Measurements from ENCODE around the gene BIRC5.
A peak's percentile ranks its signal among the peaks of the same experiment; 100 is the strongest.

BIRC5 gene

DNA sequence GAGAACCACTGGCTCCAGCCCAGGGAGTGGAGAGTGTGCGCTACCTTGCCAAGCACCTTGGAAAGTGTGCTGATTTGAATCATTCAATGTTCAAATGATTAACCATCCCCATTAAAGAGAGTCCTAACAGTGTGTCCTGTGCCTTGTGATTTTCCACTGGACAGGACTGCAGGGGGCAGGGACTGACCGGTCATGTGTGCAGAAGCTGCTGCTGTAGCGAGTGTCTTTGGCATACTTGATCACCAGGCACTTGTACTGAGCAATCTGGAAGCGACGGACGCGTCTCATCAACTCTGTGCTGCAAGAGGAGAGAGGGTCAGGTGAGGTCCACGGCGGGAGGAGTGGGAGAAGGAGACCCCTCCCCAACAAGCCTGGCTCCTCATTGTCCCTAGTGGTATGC lies 29.2 kb upstream of the BIRC5 start:
- no peak for DNase-seq

DNA sequence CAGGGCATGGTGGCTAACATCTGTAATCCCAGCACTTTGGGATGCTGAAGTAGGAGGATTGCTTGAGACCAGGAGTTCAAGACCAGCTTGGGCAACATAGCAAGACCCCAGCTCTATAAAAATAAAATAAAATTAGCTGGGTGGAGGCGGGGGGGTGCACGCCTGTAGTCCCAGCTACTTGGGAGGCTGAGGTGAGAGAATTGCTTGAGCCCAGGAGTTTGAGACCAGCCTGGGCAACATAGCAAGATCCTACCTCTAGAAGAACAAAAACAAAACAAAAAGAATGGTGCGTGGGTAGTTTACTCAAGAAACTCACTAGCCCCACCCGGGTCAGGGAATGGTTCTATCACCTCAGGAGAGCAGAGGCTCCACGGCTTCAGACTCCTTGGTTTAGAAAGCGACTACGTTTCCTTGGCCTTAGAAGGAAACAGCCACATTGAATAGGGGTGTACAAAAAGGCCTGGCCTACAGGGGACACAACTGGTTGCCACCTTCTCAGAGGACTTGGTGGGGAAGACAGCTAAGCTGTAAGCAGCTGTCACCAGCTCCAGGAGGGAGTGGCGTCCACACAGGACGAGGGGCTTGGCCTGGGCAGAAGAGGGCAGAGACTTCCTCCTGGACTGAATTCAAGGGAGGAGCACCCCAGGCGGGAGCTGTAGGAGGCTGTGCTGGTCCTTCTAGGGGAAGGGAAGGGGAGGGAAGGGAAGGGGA lies 27.9 kb upstream of the BIRC5 start:
- peak; percentile 62 to 68 for DNase-seq

DNA sequence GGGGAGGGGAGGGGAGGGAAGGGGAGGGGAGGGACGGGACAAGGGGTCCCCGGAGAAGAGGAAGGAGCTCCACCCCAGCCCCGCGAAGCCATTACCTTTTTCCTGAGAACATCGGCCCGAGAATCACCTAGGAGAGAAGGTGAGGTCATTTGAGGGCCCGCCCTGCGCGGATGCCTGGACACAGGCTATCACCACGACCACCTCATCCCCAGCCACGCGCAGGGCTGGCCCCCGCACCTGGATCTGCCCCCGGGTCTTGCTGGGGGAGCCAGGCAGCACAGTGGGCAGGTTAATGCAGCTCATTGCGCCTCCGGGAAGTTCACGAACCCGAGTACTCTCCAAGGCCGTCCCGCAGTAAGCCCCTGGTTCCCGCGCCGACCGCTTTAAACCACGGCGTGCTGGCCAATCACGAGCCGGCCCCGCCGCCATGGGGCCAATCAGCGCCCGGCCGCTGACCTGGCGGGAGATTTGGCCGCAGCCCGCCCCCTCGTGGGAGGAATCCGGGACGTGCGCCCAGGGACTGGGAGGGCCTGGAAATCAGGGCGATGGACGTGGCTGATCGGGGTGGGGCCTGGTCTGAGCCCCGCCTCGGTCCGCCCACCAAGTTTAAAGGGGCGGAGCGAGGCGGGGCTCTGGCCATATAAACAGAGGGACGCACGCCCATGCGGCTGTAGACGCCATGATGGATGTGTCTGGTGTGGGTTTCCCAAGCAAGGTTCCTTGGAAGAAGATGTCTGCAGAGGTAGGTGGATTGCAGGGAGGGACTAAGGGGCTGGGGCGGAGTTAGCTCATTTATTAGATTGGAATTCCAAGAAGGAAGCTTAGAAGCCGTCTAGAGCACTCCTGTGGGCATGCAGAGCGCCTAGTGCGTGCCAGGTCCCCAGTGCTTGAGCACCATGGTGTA lies 27.1 kb upstream of the BIRC5 start, which contains the start of the genes AFMID and TK1:
Gene AFMID, plus strand, starts transcription at position 671 of the 904 bp plus-strand sequence. Its CDS starts 9 bp downstream, at position 680.
Gene TK1, minus strand, starts transcription at position 361 of the 904 bp plus-strand sequence. Its CDS starts 58 bp downstream, at position 303.
- peak; percentile 98 to 99 for DNase-seq

GRCh38 chr17:78196716-78197115 lies 17.3 kb upstream of the BIRC5 start:
- no peak for DNase-seq

DNA sequence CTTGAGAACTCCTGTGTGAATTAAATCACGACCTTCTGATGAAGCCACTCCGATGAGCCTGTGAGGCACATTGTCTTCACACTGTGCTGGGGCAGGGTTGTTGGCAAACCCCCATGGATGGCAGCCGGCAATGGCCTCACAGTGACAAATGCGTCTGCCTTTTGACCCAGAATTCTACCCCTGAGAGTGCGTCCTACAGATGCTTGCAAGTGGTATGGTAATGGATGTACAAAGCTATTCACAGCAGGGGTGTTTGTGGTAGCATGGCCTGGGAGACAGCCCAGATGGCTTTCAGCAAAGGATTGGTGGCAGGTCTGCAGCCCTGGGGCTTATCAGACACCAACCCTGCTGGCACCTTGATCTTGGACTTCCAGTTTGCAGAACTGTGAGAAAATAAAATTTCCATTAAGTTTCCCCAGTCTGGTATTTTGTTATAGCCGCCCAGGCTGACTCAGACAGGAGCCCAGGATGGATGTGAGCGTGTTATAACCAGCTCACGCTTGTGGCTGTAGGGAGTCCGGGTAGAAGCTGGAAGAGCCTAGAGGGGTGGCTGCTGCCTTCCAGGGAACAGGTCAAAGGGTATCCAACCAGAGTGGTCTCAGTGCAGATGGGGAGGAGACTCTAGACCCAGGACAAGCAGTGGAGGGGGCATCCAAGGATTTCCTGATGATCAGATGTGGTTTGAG lies 16.8 kb upstream of the BIRC5 start:
- DNase-seq, result no peak

GRCh38 chr17:78200451-78200850 lies 13.6 kb upstream of the BIRC5 start:
- no peak for DNase-seq

DNA sequence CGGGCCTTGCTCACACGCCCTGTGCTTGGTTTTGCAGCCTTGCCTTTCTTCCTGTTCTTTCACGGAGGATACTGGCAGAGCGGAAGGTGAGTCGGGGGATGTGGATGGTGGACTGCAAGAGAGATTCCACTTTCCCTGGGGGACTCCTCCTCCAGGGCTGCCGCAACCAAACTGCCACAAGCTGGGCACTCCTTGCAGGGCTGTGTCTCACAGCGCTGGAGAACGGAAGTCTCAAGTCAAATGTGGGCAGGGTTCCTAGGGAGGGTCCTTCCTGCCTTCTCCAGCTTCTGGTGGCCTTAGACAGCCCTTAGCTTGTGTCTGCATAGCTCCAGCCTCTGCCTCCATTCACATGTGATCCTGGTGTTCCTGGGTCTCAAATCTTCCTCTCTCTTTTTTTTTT lies 11.4 kb upstream of the BIRC5 start:
- DNase-seq, result no peak

DNA sequence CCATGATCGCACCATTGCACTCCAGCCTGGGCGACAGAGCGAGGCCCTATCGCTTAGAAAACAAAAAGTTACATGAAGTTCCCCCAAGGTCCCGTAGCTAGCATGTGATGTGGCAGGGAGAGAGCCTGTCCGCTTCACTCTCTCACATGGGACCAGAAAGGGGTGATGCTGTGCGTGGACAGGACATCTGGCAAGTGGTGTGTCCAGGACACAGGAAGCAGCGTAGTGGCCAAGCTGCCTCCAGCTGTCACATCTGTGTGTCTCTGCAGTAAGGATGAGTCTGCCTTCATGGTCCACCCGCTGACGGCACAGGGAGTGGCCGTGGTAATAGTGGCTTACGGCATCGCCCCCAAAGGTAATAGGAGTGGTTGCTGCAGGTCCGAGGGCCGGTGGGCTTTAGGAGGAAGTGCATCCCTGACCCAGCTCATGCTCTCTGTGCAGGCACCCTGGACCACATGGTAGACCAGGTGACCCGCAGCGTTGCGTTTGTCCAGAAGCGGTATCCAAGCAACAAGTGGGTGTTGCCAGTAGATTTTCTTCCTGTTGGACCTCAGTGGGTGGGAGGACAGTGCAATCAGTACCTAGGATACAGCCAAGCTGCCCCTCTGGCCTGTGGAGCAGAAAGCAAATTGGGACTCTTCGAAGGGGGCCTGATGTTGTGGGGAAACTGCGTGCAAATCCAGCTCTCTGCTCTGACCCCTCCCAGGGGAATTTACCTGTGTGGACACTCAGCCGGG lies 9.5 kb upstream of the BIRC5 start:
- no peak for DNase-seq

- no peak for DNase-seq
Measured at GRCh38 chr17:78205124-78205775, 8.8 kb upstream of the BIRC5 start.

DNA sequence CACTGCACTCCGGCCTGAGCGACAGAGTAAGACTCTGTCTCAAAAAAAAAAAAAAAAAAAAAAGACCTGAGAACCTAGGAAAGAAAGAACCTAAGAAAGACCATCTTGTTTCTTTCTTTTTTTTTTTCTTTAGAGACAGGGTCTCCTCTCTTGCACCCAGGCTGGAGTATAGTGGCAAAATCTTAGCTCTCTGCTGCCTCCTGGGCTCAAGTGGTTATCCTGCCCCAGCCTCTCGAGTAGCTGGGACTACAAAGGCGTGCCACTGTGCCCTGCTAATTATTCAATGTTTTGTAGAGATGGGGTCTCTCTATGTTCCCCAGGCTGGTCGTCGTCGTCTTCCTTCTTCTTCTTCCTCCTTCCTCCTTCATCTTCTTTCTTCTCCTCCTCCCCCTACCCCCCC lies 7.8 kb upstream of the BIRC5 start:
- DNase-seq, result no peak

- DNase-seq, result no peak
Measured at GRCh38 chr17:78208486-78208885, 5.6 kb upstream of the BIRC5 start.

DNA sequence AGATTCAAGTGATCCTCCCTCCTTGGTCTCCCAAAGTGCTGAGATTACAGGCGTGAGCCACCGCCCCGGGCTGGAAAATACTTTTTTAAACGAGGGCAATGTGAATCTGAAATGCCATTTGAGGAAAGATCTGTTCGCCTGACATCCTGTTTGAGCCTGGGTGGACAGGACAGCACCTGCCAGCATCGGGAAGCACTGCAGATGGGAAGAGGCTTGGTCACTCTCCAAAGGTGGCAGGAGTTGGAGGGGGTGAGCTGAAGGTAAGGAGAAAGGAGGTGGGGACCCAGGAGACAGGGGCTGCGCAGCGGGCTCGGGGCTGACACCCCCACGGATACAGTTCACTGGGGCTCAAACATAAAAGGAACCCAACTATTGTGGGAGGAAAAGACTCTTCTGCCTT lies 3.9 kb upstream of the BIRC5 start:
- no peak for DNase-seq

DNA sequence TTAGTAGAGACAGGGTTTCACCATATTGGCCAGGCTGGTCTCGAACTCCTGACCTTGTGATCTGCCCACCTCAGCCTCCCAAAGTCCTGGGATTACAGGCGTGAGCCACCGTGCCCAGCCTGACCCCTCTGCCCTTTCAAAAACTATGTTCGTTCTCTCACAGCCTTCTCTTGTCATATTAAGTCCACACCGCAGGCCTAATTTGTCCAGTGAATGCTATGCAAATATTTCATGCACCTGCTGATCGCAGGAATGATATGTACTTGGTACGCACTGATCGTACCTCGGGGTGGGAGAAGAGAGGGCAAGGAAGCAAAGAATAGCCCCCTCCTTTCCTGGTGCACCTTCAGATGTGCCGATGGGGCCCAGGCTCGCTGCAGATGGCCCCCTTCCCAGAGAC lies 3.0 kb upstream of the BIRC5 start:
- DNase-seq, result no peak

DNA sequence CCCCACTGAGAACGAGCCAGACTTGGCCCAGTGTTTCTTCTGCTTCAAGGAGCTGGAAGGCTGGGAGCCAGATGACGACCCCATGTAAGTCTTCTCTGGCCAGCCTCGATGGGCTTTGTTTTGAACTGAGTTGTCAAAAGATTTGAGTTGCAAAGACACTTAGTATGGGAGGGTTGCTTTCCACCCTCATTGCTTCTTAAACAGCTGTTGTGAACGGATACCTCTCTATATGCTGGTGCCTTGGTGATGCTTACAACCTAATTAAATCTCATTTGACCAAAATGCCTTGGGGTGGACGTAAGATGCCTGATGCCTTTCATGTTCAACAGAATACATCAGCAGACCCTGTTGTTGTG lies 631 bp downstream of the BIRC5 start:
- DNase-seq, result peak in 1 of 2 experiments; percentile 11

- no peak for DNase-seq
Measured at GRCh38 chr17:78219396-78220150, 5.5 kb downstream of the BIRC5 start.

GRCh38 chr17:78223061-78223460 lies 9.0 kb downstream of the BIRC5 start:
- DNase-seq, result no peak

DNA sequence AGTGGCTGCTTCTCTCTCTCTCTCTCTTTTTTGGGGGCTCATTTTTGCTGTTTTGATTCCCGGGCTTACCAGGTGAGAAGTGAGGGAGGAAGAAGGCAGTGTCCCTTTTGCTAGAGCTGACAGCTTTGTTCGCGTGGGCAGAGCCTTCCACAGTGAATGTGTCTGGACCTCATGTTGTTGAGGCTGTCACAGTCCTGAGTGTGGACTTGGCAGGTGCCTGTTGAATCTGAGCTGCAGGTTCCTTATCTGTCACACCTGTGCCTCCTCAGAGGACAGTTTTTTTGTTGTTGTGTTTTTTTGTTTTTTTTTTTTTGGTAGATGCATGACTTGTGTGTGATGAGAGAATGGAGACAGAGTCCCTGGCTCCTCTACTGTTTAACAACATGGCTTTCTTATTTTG lies 9.7 kb downstream of the BIRC5 start:
- DNase-seq, result no peak

DNA sequence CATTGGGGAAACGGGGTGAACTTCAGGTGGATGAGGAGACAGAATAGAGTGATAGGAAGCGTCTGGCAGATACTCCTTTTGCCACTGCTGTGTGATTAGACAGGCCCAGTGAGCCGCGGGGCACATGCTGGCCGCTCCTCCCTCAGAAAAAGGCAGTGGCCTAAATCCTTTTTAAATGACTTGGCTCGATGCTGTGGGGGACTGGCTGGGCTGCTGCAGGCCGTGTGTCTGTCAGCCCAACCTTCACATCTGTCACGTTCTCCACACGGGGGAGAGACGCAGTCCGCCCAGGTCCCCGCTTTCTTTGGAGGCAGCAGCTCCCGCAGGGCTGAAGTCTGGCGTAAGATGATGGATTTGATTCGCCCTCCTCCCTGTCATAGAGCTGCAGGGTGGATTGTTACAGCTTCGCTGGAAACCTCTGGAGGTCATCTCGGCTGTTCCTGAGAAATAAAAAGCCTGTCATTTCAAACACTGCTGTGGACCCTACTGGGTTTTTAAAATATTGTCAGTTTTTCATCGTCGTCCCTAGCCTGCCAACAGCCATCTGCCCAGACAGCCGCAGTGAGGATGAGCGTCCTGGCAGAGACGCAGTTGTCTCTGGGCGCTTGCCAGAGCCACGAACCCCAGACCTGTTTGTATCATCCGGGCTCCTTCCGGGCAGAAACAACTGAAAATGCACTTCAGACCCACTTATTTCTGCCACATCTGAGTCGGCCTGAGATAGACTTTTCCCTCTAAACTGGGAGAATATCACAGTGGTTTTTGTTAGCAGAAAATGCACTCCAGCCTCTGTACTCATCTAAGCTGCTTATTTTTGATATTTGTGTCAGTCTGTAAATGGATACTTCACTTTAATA lies 10.4 kb downstream of the BIRC5 start:
- DNase-seq, result no peak

DNA sequence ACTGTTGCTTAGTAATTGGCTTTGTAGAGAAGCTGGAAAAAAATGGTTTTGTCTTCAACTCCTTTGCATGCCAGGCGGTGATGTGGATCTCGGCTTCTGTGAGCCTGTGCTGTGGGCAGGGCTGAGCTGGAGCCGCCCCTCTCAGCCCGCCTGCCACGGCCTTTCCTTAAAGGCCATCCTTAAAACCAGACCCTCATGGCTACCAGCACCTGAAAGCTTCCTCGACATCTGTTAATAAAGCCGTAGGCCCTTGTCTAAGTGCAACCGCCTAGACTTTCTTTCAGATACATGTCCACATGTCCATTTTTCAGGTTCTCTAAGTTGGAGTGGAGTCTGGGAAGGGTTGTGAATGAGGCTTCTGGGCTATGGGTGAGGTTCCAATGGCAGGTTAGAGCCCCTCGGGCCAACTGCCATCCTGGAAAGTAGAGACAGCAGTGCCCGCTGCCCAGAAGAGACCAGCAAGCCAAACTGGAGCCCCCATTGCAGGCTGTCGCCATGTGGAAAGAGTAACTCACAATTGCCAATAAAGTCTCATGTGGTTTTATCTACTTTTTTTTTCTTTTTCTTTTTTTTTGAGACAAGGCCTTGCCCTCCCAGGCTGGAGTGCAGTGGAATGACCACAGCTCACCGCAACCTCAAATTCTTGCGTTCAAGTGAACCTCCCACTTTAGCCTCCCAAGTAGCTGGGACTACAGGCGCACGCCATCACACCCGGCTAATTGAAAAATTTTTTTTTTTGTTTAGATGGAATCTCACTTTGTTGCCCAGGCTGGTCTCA lies 11.2 kb downstream of the BIRC5 start:
- DNase-seq, result no peak

Data from AML-193 (cell line).